ENCODE data around the gene ASB10.

The ASB10 gene

GRCh38 chr7:151186640-151187408 lies at the start of gene ASB10:
Gene ASB10 (minus strand): TSS chr7:151187250. CDS start chr7:151187130, 120 bp downstream.
- DNase-seq (ENCODE audit: low read depth in 3 of 3, low spot score in 1 of 3), result no peak

GRCh38 chr7:151236406-151236805 lies 49.4 kb upstream of the ASB10 start:
- no peak for DNase-seq (ENCODE audit: low read depth in 3 of 3, low spot score in 1 of 3)

- no peak for DNase-seq (ENCODE audit: low read depth in 3 of 3, low spot score in 1 of 3)
Observed at GRCh38 chr7:151235091-151235787, 48.2 kb upstream of the ASB10 start.

GRCh38 chr7:151233804-151234203 lies 46.8 kb upstream of the ASB10 start:
- no peak for DNase-seq (ENCODE audit: low read depth in 3 of 3, low spot score in 1 of 3)

GRCh38 chr7:151232917-151233701 lies 46.1 kb upstream of the ASB10 start:
- peak; percentile 29 to 56 (median 34) for DNase-seq (ENCODE audit: low read depth in 3 of 3, low spot score in 1 of 3)

GRCh38 chr7:151232091-151232916 lies 45.3 kb upstream of the ASB10 start, which contains the start of gene CHPF2:
Gene CHPF2 (plus strand): TSS chr7:151232483. CDS start chr7:151234012, 1,529 bp downstream.
- DNase-seq (ENCODE audit: low read depth in 3 of 3, low spot score in 1 of 3), result peak; percentile 73 to 81 (median 75)

- DNase-seq (ENCODE audit: low read depth in 3 of 3, low spot score in 1 of 3), result no peak
Observed at GRCh38 chr7:151231080-151231479, 44.0 kb upstream of the ASB10 start.

- DNase-seq (ENCODE audit: low read depth in 3 of 3, low spot score in 1 of 3), result no peak
Observed at GRCh38 chr7:151229249-151229648, 42.2 kb upstream of the ASB10 start.

- DNase-seq (ENCODE audit: low read depth in 3 of 3, low spot score in 1 of 3), result no peak
Observed at GRCh38 chr7:151228024-151228866, 41.2 kb upstream of the ASB10 start.

- peak; percentile 86 to 96 (median 92) for DNase-seq (ENCODE audit: low read depth in 3 of 3, low spot score in 1 of 3)
Observed at GRCh38 chr7:151226875-151227782, 40.1 kb upstream of the ASB10 start, which contains the start of gene ABCF2. Gene ABCF2 (minus strand): TSS chr7:151227205. CDS start chr7:151226458, 747 bp downstream.

GRCh38 chr7:151226560-151226874 lies 39.5 kb upstream of the ASB10 start:
- no peak for DNase-seq (ENCODE audit: low read depth in 3 of 3, low spot score in 1 of 3)

- DNase-seq (ENCODE audit: low read depth in 3 of 3, low spot score in 1 of 3), result no peak
Observed at GRCh38 chr7:151225948-151226510, 39.0 kb upstream of the ASB10 start.

GRCh38 chr7:151223728-151224127 lies 36.7 kb upstream of the ASB10 start:
- DNase-seq (ENCODE audit: low read depth in 3 of 3, low spot score in 1 of 3), result no peak

GRCh38 chr7:151218170-151218569 lies 31.1 kb upstream of the ASB10 start:
- no peak for DNase-seq (ENCODE audit: low read depth in 3 of 3, low spot score in 1 of 3)

GRCh38 chr7:151215396-151215795 lies 28.3 kb upstream of the ASB10 start:
- DNase-seq (ENCODE audit: low read depth in 3 of 3, low spot score in 1 of 3), result no peak

GRCh38 chr7:151213826-151214225 lies 26.8 kb upstream of the ASB10 start:
- DNase-seq (ENCODE audit: low read depth in 3 of 3, low spot score in 1 of 3), result no peak

GRCh38 chr7:151212626-151213025 lies 25.6 kb upstream of the ASB10 start:
- DNase-seq (ENCODE audit: low read depth in 3 of 3, low spot score in 1 of 3), result no peak

- DNase-seq (ENCODE audit: low read depth in 3 of 3, low spot score in 1 of 3), result no peak
Observed at GRCh38 chr7:151211155-151211772, 24.2 kb upstream of the ASB10 start.

Data from stimulated activated CD4-positive, alpha-beta T cell treated with anti-CD3 and anti-CD28 coated beads, TNF-alpha, amount 100 ng/mL, for 1 hour (primary cell).